Cerebellar nuclear complex (tissue), 1 donor: ENCODE measurements around the gene FERMT1.
A peak's percentile ranks its signal among the peaks of the same experiment; 100 is the strongest.
"Not testable (repeated sequence)": the region's sequence is repeated elsewhere in the genome, so short reads cannot be mapped to it uniquely, and the experiment has no call there.

ENCODE experiments used
- DNase-seq, 2 experiments: peaks; one replicate each; lab custom pipeline; 2025; lab: John Stamatoyannopoulos, UW

Gene FERMT1

GRCh38 chr20:6070829-6071695, 51.8 kb downstream of the FERMT1 start:
- DNase-seq = no peak

DNA sequence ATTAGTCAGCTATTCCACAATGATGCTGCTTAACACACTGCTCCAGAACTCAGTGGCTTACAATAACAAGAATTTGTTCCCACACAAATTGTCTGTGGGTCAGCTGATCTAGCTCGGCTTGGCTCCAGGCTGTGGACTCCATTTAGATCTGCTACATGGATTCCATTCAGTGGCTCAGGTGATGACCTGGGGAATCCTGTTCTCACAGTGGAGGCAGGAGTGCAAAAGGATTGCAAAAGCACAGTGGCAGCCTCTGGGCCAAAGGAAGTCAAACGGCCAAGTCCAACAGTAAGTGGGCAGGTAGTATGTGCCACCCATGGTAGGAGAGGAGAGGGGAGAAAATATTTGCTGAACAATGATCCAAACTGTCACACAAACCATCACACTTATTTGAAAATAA, 53.2 kb downstream of the FERMT1 start:
- no peak for DNase-seq

GRCh38 chr20:6067763-6068318, 55.0 kb downstream of the FERMT1 start:
- no peak for DNase-seq

- DNase-seq = no peak
Observed at GRCh38 chr20:6066582-6066981, 56.2 kb downstream of the FERMT1 start.

- DNase-seq = no peak
Observed at GRCh38 chr20:6061544-6061943, 61.3 kb downstream of the FERMT1 start.

GRCh38 chr20:6060213-6060612, 62.6 kb downstream of the FERMT1 start:
- DNase-seq = no peak

GRCh38 chr20:6058684-6059295, 64.0 kb downstream of the FERMT1 start:
- no peak for DNase-seq

- no peak for DNase-seq
Observed at GRCh38 chr20:6057691-6058090, 65.1 kb downstream of the FERMT1 start.

GRCh38 chr20:6057139-6057538, 65.7 kb downstream of the FERMT1 start:
- DNase-seq = no peak

DNA sequence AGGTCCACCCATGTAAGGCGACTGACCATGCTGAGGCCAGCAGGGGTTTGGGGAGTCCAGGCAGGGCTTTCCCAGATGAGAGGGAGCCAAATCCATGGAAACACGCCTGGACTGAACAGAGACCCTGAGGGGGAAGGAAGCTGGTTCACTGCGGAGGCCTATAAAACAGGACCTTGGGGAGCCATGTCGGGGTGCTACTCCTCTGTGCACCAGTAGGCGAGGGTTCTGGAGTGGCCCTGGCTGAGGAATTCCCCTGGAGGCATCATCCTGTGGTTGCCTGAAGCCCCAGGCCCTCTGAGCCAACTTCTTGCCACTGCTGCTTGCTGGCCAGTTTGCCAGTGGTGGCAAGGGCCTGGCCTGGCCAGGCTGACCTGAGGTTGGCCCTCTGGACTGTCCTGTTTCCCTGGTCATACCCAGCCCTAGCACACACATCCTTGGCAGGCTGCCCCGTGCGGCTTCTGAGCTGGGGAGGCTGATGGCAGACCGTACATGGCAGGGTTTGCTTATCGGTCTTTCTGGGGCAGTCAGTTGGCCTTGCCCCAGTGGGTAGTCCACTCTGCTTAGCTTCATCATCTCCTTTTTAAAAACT, 66.8 kb downstream of the FERMT1 start:
- no peak for DNase-seq

DNA sequence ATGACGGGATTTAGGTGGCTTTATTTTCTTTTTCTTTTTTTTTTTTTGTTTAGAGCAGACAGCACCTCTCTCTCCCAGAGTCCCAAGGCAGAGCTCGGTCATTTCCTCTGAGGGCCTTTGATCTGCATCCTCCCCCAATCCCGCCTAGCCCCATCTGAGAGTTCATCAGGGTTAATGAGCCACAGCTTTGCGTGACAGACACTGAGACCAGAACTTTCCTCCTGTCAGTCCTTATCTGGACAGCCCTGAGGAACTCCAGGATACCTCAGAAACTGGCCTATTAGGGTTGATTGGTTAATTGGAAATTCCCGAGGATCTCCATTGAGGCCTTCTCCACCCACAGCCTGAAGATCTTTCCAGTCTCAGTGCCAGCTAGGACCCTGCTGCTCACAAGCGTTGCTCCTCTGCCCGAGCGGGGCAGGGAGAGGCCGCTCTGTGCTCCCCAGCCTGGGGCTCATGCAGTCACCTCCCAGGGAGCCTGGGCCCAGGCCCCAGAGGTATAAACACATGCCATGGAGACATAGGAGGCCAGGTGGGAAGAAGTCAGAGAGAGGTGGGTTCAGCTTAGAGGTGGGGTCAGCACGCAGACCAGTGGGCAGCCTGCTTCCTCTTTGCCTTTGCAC, 67.6 kb downstream of the FERMT1 start:
- no peak for DNase-seq

GRCh38 chr20:6054689-6055051, 68.2 kb downstream of the FERMT1 start:
- DNase-seq = not testable (repeated sequence)

- peak in 1 of 2 experiments; percentile 47 for DNase-seq
Observed at GRCh38 chr20:6053776-6054688, 68.8 kb downstream of the FERMT1 start, which contains the start of gene LRRN4. TSS of gene LRRN4 (minus strand) at chr20:6054060. CDS start at chr20:6052799, 1,261 bp downstream.

DNA sequence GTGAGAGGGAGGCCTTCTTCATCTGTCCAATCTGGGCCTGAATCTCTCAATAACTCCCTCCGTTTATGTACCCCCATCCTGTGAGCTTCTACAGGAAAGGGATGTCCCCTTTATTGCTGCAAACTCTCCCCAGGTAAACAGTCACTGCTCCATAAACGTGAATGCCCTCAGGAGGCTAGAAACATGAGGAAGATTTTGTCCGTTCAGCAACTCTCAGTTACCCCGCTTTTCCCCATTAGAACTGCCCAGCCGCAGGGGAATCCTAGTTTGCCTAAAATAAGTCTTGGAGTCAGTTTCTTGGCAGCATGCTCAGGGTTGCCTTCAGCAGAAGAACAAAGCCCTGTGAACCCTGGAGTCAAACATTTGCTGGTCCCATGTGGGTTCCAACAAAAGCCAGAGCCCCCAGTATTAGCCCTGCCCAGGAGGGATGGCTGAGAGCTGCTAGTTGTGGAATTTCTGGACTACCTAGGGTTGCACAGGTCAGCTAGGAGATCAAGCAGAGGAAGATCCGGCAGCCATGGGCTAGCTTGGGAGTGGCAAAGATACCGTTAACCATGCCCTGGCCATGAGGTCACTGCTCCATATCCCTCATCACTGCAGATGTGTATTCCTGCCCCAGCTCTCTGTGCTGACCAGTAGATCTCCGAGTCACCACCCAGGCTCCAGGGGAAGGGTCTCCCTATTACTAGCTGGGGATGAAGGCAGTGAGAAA, 69.6 kb downstream of the FERMT1 start:
- DNase-seq = no peak

DNA sequence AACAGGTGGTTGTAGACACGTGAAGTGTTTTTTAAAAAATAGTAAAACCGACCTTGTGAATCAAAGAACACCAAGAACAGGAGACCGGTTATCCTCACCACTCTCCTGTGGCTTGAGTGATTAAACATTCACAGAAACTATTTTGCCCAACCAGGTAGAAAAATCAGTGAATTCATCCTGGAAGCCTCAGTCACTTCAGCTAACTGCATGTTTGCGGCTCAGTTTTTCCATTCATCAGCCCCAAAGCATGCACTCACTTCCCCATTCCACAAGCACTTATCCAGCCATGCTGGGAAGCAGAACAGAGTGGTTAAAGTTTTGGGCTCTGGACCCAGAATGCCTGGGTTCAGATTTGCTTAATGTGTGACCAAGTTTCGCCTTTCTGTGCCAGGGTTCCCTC, 71.3 kb downstream of the FERMT1 start:
- no peak for DNase-seq

DNA sequence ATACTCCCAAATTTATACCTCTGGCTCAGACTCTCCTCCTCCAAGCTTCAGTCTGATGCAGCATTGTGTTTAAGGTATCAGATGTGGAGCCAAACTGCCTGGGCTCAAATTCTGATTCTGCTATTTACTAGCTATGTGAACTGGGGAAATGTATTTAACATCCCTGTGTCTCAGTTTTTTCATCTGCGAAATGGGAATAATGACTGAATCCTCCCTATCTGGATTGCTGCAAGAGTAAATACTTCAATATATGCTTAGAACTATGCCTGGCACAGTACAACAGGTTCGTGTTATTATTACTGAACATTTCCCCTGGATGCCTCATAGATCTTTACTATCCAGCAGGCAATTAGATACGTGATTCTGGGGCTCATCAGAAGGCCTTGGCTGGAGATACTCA, 74.4 kb downstream of the FERMT1 start:
- no peak for DNase-seq

GRCh38 chr20:6046432-6046831, 76.4 kb downstream of the FERMT1 start:
- DNase-seq = no peak

- no peak for DNase-seq
Observed at GRCh38 chr20:6045566-6045965, 77.3 kb downstream of the FERMT1 start.

GRCh38 chr20:6044115-6044514, 78.7 kb downstream of the FERMT1 start:
- DNase-seq = no peak

GRCh38 chr20:6041808-6042265, 81.0 kb downstream of the FERMT1 start:
- no peak for DNase-seq
